Naive thymus-derived CD8-positive, alpha-beta T cell (primary cell): Measurements from ENCODE around the gene RNF8. TPM values are rescaled to one million over a fixed set of nuclear protein-coding genes. Genes with fewer than 3 reads are reported as not detected.
"Not testable (repeated sequence)": the region's sequence is repeated elsewhere in the genome, so short reads cannot be mapped to it uniquely, and the experiment has no call there.

Experiments
- ATAC-seq, 2 donors: fragments of 150-1000 bp; cut with Tn5 transposase in 1 of 2; sonication (Bioruptor Pico), chemical (Tn5 transposase) in 1 of 2; 1 replicate in 1 of 2; 2 replicates in 1 of 2; pipeline ENCODE4 v1.10.0; 2021; ENCODE audit warnings: mild to moderate bottlenecking in 2 of 2, moderate library complexity in 2 of 2
- POLR2A ChIA-PET: fragments of 350-600 bp; sonication (Branson Sonifier 250); formaldehyde crosslinking; loops from one replicate; lab custom pipeline; 2021; ENCODE audit warnings: antibody characterized with exemption; lab: Charles Lee
- DNase-seq, 10 donors: peaks; one replicate each; pipeline versions ENCODE4 v3.0.0 to v3.0.0-alpha.2; 2020 to 2022
- H3K27ac Mint-ChIP-seq, 10 donors: one replicate each; pipeline ENCODE4 v1.8.0; 2020 to 2022; ENCODE audit warnings: mild to moderate bottlenecking in 10 of 10, mixed read lengths in 10 of 10, moderate library complexity in 4 of 10, inconsistent platforms in 1 of 10
- H3K27me3 Mint-ChIP-seq, 5 donors: one replicate each; pipeline ENCODE4 v1.8.0; 2021 to 2022; ENCODE audit warnings: mixed read lengths in 5 of 5
- H3K36me3 Mint-ChIP-seq, 3 donors: one replicate each; pipeline ENCODE4 v1.8.0; 2020 to 2022; ENCODE audit warnings: mixed read lengths in 3 of 3, mild to moderate bottlenecking in 2 of 3, inconsistent platforms in 1 of 3
- H3K4me1 Mint-ChIP-seq, 4 donors: one replicate each; pipeline ENCODE4 v1.8.0; 2021 to 2022; ENCODE audit warnings: mixed read lengths in 4 of 4
- H3K4me3 Mint-ChIP-seq, 10 donors: one replicate each; pipeline ENCODE4 v1.8.0; 2020 to 2022; ENCODE audit warnings: mild to moderate bottlenecking in 10 of 10, mixed read lengths in 10 of 10, moderate library complexity in 6 of 10, inconsistent platforms in 1 of 10
- H3K9me3 Mint-ChIP-seq, 9 donors: one replicate each; pipeline ENCODE4 v1.8.0; 2020 to 2022; ENCODE audit warnings: mixed read lengths in 9 of 9, mild to moderate bottlenecking in 3 of 9, inconsistent platforms in 1 of 9, moderate library complexity in 1 of 9
- polyA plus RNA-seq, 3 donors: library from polyadenylated mRNA; unstranded; fragments of 300-500 nt; fragmentation: Illumina TruSeq; gene quantifications; one replicate each; pipeline ENCODE4 v1.2.3, GENCODE V29; 2021
- total RNA-seq, 8 experiments: library from RNA in 2 of 8; stranded (reverse) in 2 of 8; gene quantifications; one replicate each; pipeline ENCODE4 v1.2.3 and lab custom pipeline; 2021 to 2026

The RNF8 gene
- total RNA-seq (10 to 100 TPM; 14.3 to 17.2 TPM), polyA plus RNA-seq (10 to 100 TPM in 1 of 3 donors, 1 to 10 TPM in 2; 9.1 to 16.0 (median 9.6) TPM), total RNA-seq (lab: John Stamatoyannopoulos, UW) (15.7 to 34.3 (median 29.8) reads per million in 6 experiments)

GRCh38 chr6:37353761-37354525 is at the start of gene RNF8:
Gene RNF8 (plus strand): TSS chr6:37353983. CDS start chr6:37354165, 182 bp downstream.
- no peaks in the 10 kb centered on the region for H3K9me3 Mint-ChIP-seq
- peak within 1 kb of the TSS; percentile 94 to 99 (median 97) for H3K4me3 Mint-ChIP-seq
- peaks cover 20 to 49% (median 40%) of the 10 kb centered on the region in 4 donors for H3K4me1 Mint-ChIP-seq
- peak; percentile 96 to 97 for ATAC-seq
- peaks cover 0 to 2% (median 0%) of the 10 kb centered on the region in 3 donors for H3K36me3 Mint-ChIP-seq
- peak; percentile 80 to 93 (median 85) for DNase-seq
- H3K27ac Mint-ChIP-seq: peak within 1 kb of the TSS; percentile 89 to 96 (median 92)
- H3K27me3 Mint-ChIP-seq: no peaks in the 10 kb centered on the region
- POLR2A ChIA-PET: interaction anchor here (0.6 to 1.1 kb wide), 4 partner anchors 13 to 102 kb away, joined by 3 to 9 read pairs (median 4); no protein-coding TSS in a partner anchor

- H3K4me3 Mint-ChIP-seq: no peak overlapping the region
- H3K27me3 Mint-ChIP-seq: no peaks in the 10 kb centered on the region
- DNase-seq (no peak), ATAC-seq (no peak)
- H3K36me3 Mint-ChIP-seq: peaks cover 8 to 65% (median 9%) of the 10 kb centered on the region in 3 donors
- no peak overlapping the region for H3K27ac Mint-ChIP-seq
- no peaks in the 10 kb centered on the region for H3K9me3 Mint-ChIP-seq
- POLR2A ChIA-PET: no interaction called here
- peaks cover 0 to 3% (median 0%) of the 10 kb centered on the region in 4 donors for H3K4me1 Mint-ChIP-seq
These were observed 49.0 kb upstream of the RNF8 start for GRCh38 chr6:37304766-37305165.

- H3K4me1 Mint-ChIP-seq: peaks cover 0 to 3% (median 0%) of the 10 kb centered on the region in 4 donors
- ATAC-seq (no peak), DNase-seq (no peak)
- POLR2A ChIA-PET: no interaction called here
- no peak overlapping the region for H3K27ac Mint-ChIP-seq
- peaks cover 6 to 57% (median 9%) of the 10 kb centered on the region in 3 donors for H3K36me3 Mint-ChIP-seq
- no peak overlapping the region for H3K4me3 Mint-ChIP-seq
- H3K27me3 Mint-ChIP-seq: no peaks in the 10 kb centered on the region
- no peaks in the 10 kb centered on the region for H3K9me3 Mint-ChIP-seq
These were observed 47.9 kb upstream of the RNF8 start for GRCh38 chr6:37305841-37306425.

- peak overlapping the region in 1 of 10 donors; percentile 24 for H3K27ac Mint-ChIP-seq
These were observed 47.1 kb upstream of the RNF8 start for GRCh38 chr6:37306624-37307222.

GRCh38 chr6:37307484-37307883 is 46.3 kb upstream of the RNF8 start:
- H3K27ac Mint-ChIP-seq, H3K4me1 Mint-ChIP-seq, H3K27me3 Mint-ChIP-seq, H3K9me3 Mint-ChIP-seq, DNase-seq, H3K4me3 Mint-ChIP-seq, POLR2A ChIA-PET, ATAC-seq: not testable (repeated sequence)
- peaks cover 3 to 56% (median 9%) of the 10 kb centered on the region in 3 donors for H3K36me3 Mint-ChIP-seq

More at GRCh38 chr6:37306624-37307222, 47.1 kb upstream of the RNF8 start:
- peaks cover 6 to 58% (median 9%) of the 10 kb centered on the region in 3 donors for H3K36me3 Mint-ChIP-seq
- no peaks in the 10 kb centered on the region for H3K9me3 Mint-ChIP-seq
- no peak for ATAC-seq
- POLR2A ChIA-PET: no interaction called here
- H3K4me1 Mint-ChIP-seq: peaks cover 0 to 3% (median 0%) of the 10 kb centered on the region in 4 donors
- H3K27me3 Mint-ChIP-seq: no peaks in the 10 kb centered on the region
- no peak overlapping the region for H3K4me3 Mint-ChIP-seq
- no peak for DNase-seq

GRCh38 chr6:37308069-37308815 is 45.5 kb upstream of the RNF8 start:
- DNase-seq (no peak), ATAC-seq (no peak)
- POLR2A ChIA-PET: no interaction called here
- H3K9me3 Mint-ChIP-seq: no peaks in the 10 kb centered on the region
- H3K4me1 Mint-ChIP-seq: peaks cover 0 to 3% (median 0%) of the 10 kb centered on the region in 4 donors
- H3K27ac Mint-ChIP-seq: peak overlapping the region in 1 of 10 donors; percentile 50
- no peak overlapping the region for H3K4me3 Mint-ChIP-seq
- no peaks in the 10 kb centered on the region for H3K27me3 Mint-ChIP-seq
- peaks cover 3 to 56% (median 5%) of the 10 kb centered on the region in 3 donors for H3K36me3 Mint-ChIP-seq

GRCh38 chr6:37309046-37309445 is 44.7 kb upstream of the RNF8 start:
- Mint-ChIP-seq H3K4me1 (no peaks in the 10 kb centered on the region), H3K4me3 (no peak overlapping the region), H3K36me3 (peaks cover 0 to 56% (median 8%) of the 10 kb centered on the region in 3 donors), H3K9me3 (no peaks in the 10 kb centered on the region), H3K27me3 (no peaks in the 10 kb centered on the region), H3K27ac (no peak overlapping the region)
- POLR2A ChIA-PET: no interaction called here
- DNase-seq: no peak
- no peak for ATAC-seq

GRCh38 chr6:37309692-37310091 is 44.1 kb upstream of the RNF8 start:
- no peak overlapping the region for H3K4me3 Mint-ChIP-seq
- no peak for ATAC-seq
- H3K4me1 Mint-ChIP-seq: peaks cover 0 to under 1% (median 0%) of the 10 kb centered on the region in 4 donors
- POLR2A ChIA-PET: no interaction called here
- peaks cover 0 to 56% (median 8%) of the 10 kb centered on the region in 3 donors for H3K36me3 Mint-ChIP-seq
- H3K27ac Mint-ChIP-seq: no peak overlapping the region
- no peaks in the 10 kb centered on the region for H3K27me3 Mint-ChIP-seq
- DNase-seq: no peak
- H3K9me3 Mint-ChIP-seq: no peaks in the 10 kb centered on the region

- Mint-ChIP-seq H3K4me1 (peaks cover 0 to 3% (median 0%) of the 10 kb centered on the region in 4 donors), H3K9me3 (no peaks in the 10 kb centered on the region), H3K4me3 (no peak overlapping the region), H3K36me3 (peaks cover 0 to 53% (median 8%) of the 10 kb centered on the region in 3 donors), H3K27me3 (no peaks in the 10 kb centered on the region), H3K27ac (peak overlapping the region in 1 of 10 donors; percentile 81)
- ATAC-seq (no peak), DNase-seq (no peak)
- POLR2A ChIA-PET: no interaction called here
These were observed 42.8 kb upstream of the RNF8 start for GRCh38 chr6:37310966-37311365.

- Mint-ChIP-seq H3K27me3 (no peaks in the 10 kb centered on the region), H3K4me1 (peaks cover 0 to 3% (median 0%) of the 10 kb centered on the region in 4 donors), H3K9me3 (no peaks in the 10 kb centered on the region), H3K27ac (peak overlapping the region in 2 of 10 donors; percentile 72 to 81), H3K4me3 (no peak overlapping the region), H3K36me3 (peaks cover 0 to 54% (median 8%) of the 10 kb centered on the region in 3 donors)
- ATAC-seq: no peak
- POLR2A ChIA-PET: no interaction called here
- no peak for DNase-seq
These were observed 41.9 kb upstream of the RNF8 start for GRCh38 chr6:37311741-37312473.

GRCh38 chr6:37313723-37314486 is 39.9 kb upstream of the RNF8 start:
- Mint-ChIP-seq H3K4me3 (no peak overlapping the region), H3K9me3 (no peaks in the 10 kb centered on the region), H3K27ac (peak overlapping the region in 2 of 10 donors; percentile 22 to 51), H3K36me3 (peaks cover 0 to 48% (median 8%) of the 10 kb centered on the region in 3 donors), H3K27me3 (no peaks in the 10 kb centered on the region), H3K4me1 (peaks cover 0 to 3% (median 0%) of the 10 kb centered on the region in 4 donors)
- ATAC-seq: no peak
- DNase-seq: no peak
- POLR2A ChIA-PET: no interaction called here
